Superior temporal gyrus (tissue), 1 donor: Measurements from ENCODE around the gene LRRC70.

Experiments
- DNase-seq: peaks from one replicate; pipeline ENCODE4 v3.0.0-alpha.2; 2016; ENCODE audit errors: extremely low spot score

LRRC70 gene

DNA sequence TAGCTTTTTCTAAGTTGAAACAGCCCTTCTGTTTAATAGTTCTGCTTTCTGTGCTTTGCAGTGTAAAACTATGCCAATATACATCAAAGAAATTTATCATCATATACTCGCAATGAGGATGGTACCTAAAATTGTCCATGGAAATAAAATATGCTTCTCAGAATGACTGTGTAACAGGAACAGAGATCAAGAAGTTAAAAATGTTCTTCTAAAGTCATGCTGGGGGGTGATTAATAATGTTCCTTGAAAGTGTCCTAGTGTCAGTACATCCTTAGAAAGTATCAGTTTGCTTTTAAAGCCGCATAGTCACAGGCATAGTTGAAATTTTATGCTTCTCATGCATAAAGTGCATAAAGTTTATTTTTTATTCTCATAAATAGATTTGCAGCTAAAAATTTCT, 4.0 kb upstream of the LRRC70 start:
- DNase-seq, result no peak

GRCh38 chr5:62575066-62575465, 3.6 kb upstream of the LRRC70 start:
- DNase-seq, result no peak

- no peak for DNase-seq
These were observed 3.1 kb upstream of the LRRC70 start for GRCh38 chr5:62575489-62575888.

DNA sequence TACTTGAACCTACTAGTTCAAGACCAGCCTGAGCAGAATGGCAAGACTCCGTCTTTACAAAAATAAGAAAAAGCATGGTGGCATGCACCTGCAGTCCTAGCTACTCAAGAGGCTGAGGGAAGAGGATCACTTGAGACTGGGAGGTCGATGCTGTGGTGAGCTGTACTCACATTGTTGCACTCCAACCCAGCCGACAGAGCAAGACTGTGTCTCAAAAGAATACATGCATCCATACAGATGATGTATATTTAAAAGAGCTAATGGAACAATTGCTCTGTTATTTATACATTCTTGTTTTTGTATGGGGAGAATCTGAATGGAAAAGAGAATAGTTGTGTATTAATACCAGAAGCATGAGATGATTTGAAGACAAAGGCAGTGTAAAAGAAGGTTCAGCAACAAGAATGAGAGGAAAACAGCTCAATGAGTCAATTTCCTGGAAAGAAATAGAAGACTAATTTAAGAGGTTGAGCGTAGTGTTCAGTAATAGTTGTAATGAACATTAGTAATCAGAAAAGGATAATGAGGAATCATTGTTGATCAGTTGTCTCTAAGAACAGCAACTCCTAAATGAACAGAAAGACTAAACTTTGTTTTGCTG, 1.9 kb upstream of the LRRC70 start:
- no peak for DNase-seq

DNA sequence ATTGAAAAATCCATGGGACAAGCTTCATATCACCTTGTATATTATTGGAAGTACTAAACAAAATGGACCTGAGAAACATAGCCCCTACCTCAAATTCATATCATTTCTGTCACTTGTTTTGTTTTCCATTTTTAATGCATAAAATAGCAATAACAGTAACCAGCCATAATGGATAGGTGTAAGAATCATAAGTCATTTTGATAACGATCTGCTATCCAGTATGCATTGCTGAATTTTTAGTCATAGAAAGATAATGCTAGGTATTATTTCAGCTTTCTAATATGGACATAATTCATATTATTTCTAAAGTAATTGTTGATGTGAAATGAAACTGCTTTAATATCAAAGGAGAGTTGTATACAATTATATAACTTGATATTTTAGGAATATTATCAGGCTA, 1.1 kb upstream of the LRRC70 start:
- DNase-seq, result no peak

DNA sequence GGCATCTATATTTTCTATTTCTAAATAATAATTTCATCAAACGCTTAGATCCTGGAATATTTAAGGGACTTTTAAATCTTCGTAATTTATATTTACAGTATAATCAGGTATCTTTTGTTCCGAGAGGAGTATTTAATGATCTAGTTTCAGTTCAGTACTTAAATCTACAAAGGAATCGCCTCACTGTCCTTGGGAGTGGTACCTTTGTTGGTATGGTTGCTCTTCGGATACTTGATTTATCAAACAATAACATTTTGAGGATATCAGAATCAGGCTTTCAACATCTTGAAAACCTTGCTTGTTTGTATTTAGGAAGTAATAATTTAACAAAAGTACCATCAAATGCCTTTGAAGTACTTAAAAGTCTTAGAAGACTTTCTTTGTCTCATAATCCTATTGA, 1.1 kb downstream of the LRRC70 start:
- no peak for DNase-seq

DNA sequence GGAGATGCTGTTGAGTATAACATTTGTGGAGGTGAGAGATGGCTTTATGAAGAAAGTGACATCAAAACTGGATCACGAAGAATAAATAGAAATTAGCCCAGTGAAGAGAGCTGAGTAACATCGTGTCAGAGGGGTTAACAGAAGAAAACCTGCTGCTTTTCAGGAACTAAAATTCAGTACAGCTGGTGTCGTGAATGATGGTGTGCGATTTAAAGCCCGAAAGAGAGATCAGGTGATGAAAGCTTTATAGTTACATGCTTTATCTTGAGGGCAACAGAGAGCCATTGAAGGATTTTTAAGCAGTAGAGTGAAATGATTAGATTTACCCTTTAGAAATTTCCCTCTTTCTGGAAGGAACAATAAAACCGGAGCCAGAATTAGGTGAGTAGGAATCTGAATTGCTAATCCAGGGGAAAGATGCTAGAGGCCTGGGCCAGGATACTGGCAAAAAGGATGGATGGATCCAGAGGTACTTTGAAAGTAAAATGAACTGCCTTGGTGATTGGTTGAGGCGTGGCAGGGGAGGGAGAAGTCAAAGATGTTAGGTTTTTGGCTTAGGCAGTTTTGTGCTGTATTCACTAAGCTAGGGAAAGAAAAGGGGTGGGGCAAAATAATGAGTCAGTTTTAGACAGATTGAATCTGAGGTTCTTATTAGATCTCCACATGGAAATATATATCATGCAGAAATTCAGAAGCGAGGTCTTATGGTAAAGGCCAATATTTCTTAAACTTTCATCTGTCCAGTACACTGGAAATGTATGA, 3.4 kb downstream of the LRRC70 start:
- DNase-seq, result no peak

GRCh38 chr5:62584391-62584790, 5.8 kb downstream of the LRRC70 start:
- DNase-seq, result no peak

DNA sequence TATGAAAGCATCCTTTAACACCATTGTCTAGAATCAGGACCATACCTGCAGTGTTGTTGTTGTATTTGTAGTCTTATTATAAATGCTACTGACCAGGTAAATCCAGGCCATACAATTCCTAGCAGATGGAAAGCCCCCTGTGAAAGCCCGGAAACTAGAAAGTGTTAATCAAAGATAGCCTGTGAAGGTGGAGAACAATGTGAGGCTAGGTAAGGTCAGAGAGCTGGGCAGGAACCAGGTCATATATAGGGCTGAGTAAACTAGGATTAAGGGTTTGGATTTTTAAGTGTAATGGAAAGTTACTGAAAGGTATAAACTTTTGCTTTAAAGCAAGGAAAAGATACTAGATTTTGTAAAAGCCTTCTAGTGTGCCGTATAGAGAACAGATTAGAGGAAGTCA, 6.7 kb downstream of the LRRC70 start:
- DNase-seq, result no peak

- DNase-seq, result no peak
These were observed 7.1 kb downstream of the LRRC70 start for GRCh38 chr5:62585751-62586150.

GRCh38 chr5:62587737-62588136, 9.1 kb downstream of the LRRC70 start:
- DNase-seq, result no peak

DNA sequence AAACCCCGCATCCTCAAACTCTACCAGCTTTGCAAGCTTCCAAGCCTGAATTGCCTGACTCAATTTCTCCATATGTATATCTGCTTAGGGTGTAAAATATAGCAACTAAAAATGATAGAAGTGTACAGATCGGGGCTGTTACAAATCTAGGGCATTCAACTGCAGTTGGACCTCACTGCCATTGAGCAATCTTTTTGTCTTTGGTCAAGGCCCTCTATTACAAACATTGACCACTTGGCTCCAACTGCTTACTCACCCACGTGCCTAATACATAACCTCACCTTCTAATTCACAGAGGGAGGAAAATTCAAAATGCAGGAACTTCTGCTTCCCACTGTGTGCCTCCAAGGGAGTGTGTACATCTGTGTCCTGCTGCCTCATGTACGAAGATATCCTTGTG, 10.0 kb downstream of the LRRC70 start:
- no peak for DNase-seq

- no peak for DNase-seq
These were observed 10.9 kb downstream of the LRRC70 start for GRCh38 chr5:62589504-62589903.

- DNase-seq, result no peak
These were observed 11.8 kb downstream of the LRRC70 start for GRCh38 chr5:62590387-62590786.

DNA sequence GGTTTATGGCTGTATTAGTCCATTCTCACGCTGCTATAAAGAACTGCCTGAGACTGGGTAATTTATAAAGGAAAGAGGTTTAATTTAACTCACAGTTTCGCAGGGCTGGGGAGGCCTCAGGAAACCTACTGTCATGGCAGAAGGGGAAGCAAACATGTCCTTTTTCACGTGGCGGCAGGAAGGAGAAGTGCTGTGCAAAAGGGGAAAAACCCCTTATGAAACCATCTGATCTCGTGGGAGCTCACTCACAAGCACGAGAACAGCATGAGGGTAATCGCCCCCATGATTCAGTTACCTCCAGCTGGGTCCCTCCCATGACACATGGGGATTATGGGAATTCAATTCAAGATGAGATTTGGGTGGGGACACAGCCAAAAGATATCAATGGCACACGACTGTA, 13.9 kb downstream of the LRRC70 start:
- DNase-seq, result no peak

DNA sequence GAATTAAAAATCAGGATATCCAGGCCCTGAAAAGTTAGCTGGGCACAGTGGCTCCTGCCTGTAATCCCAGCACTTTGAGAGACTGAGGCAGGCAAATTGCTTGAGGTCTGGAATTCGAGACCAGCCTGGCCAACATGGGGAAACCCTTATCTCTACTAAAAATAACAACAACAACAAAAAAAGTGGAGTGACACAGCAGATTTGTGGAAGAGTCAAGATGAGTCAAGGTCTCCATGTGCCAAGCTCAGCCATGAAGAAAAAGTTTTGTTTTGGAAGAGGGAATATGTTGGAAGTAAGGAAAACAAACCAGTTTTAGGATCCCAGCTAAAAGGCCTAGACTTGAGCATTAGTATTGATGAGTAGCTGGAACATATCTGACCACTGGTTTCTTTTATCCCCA, 14.7 kb downstream of the LRRC70 start:
- no peak for DNase-seq

- no peak for DNase-seq
These were observed 15.9 kb downstream of the LRRC70 start for GRCh38 chr5:62594364-62594984.

- no peak for DNase-seq
These were observed 17.5 kb downstream of the LRRC70 start for GRCh38 chr5:62596096-62596495.

- DNase-seq, result no peak
These were observed 18.1 kb downstream of the LRRC70 start for GRCh38 chr5:62596691-62597090.

DNA sequence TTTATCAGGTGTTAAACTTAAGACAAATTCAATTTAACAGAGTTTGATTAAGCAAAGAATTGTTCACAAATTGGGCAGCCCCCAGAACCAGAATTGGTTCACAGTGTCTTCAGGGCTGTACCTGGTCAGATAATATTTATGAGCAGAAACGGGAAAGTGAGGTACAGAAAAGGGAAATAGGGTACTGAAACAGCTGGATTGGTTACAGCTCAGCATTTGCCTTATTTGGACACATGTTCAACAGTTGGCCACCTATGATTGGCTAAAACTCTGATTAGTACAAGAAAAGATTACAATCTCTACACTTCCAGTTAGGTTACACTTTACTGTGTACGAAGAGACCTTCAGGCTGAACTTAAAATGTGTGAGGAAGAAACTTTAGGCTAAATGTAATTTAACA, 18.7 kb downstream of the LRRC70 start:
- no peak for DNase-seq

GRCh38 chr5:62600560-62601252, 22.1 kb downstream of the LRRC70 start:
- no peak for DNase-seq

DNA sequence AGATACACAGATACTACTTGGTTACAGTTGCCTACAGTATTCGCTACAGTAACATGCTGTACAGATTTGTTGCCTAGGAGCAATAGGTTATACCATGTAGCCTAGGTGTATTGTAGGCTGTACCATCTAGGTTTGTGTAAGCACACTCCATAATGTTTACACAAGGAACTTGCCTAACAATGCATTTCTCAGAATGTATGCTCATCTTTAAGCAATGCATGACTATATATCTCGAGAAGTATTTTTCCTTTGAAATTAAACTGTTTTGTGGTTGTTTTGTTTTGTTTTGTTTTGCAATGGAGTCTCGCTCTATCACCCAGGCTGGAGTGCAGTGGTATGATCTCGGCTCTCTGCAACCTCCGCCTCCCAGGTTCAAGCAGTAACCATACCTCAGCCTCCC, 25.3 kb downstream of the LRRC70 start:
- DNase-seq, result no peak

- no peak for DNase-seq
These were observed 27.0 kb downstream of the LRRC70 start for GRCh38 chr5:62605638-62606037.
